HG03159 (cell line): Measurements from ENCODE around the gene RAB1B.

Experiments used
- ATAC-seq: cut with Tn5 transposase; IDR thresholded peaks from one replicate; pipeline ENCODE4 v1.9.1; 2021; ENCODE audit warnings: mild to moderate bottlenecking, moderate library complexity; ENCODE audit not compliant: unreplicated experiment

Gene RAB1B

DNA sequence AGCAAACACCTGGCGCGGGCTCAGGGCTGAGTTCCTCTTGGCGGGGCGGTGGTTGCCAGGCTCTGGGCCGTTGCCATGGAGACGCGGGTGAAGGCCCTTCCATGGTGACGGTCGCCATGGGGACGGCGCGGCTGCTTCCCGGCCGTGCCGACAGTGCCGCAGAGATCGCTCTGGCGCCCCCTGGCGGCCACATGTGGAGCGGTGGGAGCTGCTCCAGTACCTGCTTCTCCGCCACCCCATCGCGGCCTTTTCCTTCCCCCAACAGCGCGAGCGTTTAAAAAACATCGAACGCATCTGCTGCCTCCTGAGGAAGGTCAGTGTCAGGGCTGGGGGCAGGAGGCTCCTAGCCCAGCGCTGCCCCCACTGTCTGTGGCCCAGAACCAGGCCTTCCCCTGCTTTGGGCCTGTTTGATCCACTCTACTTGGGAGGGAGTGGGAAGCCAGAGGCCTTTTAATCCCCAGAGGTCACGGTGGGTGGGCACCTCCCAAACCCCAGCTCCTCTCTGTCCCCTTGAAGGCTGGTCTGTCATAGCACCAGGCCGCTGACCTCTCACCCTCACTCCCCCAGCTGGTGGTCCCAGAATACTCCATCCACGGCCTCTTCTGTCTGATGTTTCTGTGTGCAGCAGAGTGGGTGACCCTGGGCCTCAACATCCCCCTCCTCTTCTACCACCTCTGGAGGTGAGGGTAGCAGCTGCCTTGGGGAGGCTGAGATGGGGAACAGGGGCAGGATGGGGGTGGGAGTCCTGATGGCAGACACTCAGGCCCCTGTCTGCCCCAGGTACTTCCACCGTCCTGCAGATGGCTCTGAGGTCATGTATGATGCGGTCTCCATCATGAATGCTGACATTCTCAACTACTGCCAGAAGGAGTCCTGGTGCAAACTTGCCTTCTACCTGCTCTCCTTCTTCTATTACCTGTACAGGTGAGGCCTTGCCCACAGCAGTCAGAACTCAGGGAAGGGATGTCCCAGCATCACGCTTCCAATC, 14.3 kb downstream of the RAB1B start:
- ATAC-seq = peak; percentile 70

DNA sequence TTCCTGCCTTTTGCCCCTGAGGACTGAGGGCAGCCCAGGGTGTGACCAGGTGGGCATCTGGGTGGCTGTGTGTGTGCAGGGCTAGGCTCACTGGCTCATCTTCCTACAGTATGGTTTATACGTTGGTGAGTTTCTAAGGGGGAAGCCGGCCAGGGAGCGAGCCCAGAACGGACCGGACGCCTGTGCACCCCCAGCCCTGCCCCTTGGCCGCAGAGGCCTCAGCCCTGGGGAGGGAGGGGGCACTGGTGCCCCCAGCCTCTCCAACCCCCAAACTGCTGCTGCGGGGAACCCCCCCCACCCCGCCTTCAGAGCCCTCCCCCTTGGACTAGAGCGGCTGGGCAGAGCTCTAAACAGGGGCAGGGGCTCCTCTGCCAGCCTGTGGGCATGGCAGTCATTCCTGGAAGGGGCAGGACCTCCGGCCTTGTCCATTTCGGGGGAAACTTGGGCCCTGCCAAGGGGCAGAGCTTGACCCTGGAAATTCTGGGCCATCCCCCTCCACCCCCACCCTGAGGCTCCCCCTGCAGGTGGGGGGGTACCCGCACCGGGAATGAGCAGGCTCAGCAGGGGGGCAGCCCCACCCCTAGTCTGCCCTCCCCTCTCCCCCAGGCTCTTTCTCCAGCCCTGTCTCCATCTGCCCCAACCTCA, 15.1 kb downstream of the RAB1B start:
- ATAC-seq = no peak

DNA sequence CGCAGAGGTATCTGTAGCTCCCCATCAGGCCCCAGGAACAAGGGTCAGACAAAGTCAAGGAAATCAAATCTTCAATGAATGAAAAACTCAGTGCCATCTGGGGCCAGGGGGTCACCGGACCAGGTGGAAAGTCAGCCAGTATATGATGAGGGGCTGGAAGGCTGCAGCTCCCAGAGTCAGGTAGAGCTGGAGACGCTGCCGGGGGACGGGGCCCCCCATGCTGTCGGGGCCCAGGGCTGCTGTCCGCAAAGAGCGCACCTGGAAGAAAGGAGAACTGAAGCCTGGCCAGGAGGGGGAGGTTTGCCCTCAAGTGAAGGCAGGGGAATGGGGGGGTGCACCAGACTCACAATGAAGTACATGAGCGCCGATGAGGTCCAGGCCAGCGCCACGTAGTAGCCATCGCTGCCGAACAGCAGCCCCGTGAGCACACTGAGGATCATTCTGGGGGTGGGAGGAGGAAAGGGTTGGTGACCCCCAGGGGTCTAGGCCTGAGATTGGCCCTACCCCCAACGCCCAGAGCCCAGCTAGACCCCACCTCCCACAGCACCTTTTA, 16.2 kb downstream of the RAB1B start:
- no peak for ATAC-seq

DNA sequence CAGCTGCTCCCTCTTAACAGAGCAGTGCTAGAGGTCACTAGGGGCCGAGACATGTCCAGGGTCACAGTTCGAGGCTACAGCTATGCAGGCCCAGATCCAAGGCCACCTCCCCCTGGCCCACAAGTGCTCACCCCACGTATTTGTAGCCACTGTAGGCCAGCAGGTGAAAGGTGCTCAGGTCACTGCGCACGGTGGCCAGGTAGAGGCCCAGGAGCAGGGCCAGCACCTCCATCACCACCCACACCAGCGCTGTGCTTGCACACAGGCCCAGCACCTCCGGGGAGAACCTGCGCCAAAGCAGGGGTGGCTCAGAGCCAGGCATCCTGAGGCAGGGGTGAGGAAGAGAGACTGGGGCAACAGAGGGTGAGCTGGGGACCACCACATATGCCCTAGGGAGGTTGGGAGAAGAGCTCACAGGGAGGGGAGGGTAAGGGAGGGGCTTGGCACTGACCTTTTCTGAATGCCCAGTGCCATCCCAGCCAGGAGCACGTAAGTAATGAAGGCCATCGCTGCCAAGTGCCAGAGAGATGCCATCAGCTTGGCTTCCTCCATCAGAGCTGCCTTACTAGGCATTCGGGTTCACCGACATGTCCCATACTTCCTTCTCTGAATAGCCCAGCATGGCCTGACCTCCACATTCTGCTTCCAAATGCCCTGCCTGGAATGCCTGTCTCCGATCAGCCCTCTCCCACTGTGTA, 17.0 kb downstream of the RAB1B start:
- ATAC-seq = no peak

DNA sequence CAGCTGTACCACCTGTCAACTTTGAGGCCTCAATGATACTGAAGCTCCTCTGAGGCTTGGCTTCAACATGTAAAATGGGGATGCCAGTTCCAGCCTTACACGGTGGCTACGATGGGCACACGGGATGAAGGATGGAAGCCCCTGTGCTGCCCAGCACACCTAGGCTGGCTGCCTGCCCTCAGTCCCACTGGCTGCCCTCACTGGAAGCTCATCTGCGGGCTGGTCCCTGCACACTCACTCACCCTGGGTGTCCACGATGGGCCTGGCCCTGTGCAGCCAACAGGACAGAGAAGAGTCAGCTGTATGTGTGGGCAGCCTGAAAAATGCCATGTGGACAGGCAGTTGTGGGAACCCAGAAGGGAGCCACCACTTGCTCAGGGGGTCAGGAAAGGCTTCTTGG, 18.3 kb downstream of the RAB1B start:
- ATAC-seq = no peak

DNA sequence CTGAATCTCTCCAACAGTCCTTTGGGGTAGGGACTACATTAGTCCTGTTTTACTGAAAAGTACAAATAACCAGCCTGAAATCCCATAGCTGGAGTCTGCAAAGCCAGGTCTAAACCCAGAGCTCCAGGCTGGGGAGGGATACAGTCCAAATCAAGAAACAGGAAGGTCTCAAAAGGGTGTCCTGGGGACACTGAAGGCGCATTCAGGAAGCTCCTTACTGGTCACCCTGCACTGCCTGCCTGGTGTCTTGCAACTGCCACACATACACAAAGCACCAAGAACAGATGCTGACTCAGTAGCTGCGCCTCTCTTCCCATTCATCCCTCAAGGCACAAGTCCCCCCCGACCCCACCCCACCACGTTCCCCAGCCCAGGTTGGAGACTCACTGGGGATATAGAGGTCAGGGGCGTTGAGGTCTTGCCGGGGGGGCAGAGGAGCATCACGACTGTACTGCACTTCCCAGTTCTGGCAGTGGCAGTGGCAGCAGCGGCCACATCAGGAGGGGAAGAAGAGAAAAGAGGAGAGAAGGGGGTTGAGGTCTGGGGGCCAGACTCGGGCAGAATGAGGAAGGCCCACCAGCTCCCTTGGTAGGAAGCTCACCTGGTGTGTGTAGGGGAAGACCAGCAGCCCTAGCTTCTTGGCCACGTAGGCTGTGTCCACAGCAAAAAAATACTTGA, 18.9 kb downstream of the RAB1B start:
- ATAC-seq = no peak

DNA sequence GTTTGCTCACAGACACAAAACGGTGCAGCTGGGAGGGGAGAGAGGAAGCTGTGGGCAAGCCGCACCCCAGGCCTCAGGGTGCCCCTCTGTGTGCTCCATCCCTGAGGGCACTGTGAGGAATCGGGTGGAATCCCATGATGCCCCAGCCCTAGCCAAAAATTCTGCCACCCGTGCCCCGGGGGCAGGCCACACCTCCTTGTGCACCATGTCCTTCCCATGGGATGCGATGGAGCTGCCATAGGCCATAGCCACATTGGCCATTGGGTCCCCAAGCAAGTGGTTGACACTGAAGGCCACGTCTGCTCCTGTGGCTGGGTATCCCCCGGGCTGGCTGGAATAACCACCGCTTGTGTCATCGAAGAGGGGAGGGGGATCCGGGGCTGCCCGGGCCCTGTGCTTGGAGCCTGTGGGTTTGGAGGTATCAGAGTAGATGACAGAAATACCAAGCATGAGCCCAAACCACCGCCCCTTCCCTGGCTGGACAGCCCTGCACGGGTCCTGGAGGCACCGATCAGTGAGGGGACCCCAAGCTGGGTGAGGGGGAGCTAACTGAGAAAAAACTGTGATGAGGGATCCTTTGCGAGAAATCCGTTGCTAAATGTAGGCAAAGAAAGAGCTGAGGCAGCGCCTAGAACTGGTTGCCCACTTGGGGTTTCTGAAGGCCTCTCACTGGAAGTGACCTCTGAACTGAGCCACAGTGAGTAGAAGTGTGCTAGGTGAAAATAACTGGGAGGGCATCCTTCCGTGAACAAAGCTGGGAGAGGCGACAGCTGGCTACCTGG, 19.6 kb downstream of the RAB1B start:
- no peak for ATAC-seq

DNA sequence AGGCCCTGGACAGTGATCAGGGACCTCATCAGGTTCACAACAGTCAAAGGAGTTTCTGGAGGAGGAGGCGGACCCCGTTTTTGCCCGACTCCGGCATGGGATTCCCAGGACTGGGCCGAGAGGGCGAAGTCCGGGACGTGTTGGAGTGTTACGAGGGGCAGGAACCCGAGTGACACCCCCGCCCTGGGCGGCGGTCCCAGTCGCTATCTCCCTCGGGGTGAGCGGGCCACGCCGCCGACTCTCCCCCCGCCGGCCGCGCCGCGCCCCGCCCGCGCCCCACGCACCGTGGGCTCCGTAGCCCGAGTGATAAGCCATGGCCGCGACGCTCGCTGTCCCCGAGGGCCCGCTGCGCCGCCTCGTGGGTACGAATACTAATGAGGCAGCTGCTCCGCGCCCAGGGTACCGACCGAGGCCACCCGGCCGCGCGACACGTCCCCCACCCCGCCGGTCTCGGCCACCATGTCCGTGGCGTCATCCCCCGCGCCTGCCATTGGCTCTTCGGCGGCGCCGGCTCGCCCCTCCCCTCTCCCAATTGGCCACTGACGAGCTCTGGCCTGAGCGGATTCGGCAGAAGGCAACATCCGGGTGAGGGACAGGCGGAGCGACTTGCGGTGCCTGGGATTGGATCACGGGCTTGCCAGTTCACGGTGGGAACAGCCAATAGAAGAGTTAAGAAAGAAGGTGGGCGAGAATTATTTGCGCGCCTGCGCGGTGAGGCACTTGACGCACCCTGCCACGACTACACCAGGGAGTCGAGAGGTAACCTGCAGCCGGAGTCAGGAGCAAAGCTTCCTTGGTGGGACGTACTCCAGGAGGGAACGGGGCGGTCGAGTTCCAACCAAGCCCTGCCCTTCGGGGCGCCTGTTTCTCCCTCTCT, 20.5 kb downstream of the RAB1B start, which contains the start of gene YIF1A:
Gene YIF1A (minus strand): TSS at position 473 of the 877 bp plus-strand sequence. CDS start 158 bp downstream, at position 315.
- ATAC-seq = peak; percentile 89

DNA sequence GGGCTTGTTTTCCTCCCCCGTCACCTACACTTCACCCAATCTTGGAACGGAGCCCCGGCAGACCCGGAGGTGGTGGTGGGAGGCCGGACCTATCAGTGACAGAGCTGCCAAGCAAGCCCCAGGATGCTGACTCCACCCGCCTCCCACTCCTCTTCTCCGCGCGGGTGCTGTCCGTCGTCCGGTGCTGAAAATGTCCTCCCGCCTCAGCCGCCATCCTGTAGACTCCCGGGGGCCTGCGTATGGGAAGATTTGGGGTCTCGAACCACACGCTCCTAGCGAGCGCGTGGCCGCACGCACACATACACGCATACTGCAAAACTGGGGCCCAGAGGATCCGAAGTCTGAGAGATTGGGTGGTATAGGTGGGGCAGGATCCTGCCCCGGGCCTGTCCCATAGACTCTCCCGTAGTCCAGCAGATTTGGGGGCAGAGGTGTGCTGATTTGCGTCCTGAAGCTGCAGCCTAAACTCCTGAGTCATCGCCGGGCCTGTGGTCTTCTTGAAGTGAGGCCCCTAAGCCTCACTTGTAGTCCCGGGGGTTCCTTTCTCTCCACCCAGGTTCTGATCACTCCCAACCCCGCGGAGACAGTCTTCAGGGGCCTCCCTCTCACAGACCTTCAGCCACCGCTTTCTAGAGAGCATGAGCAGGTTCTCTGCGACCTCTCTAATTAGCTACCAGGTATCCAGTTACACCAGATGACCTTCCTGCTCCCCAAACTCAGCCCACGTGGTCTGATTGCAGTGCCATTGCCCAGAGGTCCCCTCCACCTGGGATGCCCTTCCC, 21.3 kb downstream of the RAB1B start:
- ATAC-seq = peak; percentile 43

DNA sequence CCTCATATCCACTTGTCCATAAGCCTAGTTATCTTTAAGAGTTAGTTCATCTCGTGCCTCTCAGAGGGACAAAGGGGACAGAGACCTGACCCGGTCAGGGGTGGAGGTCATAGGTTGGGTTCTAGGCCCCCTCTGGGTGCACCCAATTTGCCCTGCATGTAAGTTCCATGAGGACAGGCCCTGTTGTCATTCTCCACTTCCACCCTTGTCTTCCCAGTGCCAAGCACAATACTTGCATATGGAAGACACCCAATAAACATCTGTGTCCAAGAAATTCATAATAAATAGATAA, 21.8 kb downstream of the RAB1B start:
- no peak for ATAC-seq

DNA sequence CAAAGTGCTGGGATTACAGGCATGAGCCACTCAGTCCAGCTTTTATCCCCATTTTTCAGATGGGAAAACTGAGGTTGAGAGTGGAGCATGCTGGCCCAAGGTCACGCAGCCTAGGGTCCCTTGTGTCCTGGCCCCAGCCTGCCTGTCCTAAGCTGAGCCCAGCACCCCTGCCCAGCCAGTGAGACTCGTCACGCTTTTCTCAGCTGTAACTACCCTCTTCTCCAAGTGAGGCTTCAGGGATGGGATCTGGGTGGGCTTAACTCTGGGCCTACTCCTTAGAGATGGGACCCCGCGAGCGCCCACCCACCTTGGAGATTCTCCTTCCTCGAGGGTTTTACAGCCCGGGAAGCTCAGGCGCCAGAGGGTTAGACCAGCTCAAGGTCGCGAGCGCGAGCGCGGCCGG, 22.9 kb downstream of the RAB1B start:
- ATAC-seq = no peak

DNA sequence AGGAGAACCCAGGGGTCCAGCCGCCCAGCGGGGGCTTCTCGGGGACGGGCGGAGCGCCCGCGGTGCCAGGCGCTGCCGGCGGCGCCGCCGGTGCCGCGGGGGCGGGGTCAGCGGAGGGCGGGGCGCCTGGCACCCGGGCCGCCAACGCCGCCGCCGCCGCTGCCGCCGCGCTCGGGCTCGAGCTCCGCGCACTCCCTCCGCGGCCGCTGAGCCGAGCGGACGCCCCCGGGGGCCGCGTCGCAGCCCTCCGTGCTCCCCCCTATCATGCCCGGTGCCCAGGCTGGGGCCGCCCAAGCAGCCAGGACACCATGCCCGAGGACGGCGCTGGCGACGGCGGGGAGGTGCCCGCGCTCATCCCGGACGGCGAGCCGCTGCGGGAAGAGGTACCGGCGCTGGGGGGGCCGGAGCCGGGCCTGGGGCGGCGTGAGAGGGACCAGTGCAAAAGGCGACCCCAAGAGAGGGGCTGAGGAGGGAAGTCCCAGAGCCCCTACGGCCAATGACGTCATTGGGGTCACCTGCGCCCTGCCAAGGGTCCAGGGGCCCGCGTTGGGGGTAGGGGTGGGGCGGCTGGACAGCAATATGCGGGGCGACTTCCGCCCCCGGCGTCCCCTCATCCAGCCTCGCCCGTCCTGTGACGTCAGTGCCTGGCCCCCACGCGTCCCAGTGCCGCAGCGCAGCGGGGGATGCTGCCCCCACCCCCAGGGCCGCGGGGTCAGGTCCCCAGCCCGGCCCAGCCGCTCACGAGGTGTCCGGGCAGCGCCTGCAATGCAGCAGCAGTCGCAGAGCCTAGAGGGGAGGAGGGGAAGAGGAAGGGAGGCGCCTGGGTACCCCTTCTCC, 23.5 kb downstream of the RAB1B start, which contains the start of gene TMEM151A:
Gene TMEM151A (plus strand): TSS at position 189 of the 837 bp plus-strand sequence. CDS start 120 bp downstream, at position 309.
- no peak for ATAC-seq

DNA sequence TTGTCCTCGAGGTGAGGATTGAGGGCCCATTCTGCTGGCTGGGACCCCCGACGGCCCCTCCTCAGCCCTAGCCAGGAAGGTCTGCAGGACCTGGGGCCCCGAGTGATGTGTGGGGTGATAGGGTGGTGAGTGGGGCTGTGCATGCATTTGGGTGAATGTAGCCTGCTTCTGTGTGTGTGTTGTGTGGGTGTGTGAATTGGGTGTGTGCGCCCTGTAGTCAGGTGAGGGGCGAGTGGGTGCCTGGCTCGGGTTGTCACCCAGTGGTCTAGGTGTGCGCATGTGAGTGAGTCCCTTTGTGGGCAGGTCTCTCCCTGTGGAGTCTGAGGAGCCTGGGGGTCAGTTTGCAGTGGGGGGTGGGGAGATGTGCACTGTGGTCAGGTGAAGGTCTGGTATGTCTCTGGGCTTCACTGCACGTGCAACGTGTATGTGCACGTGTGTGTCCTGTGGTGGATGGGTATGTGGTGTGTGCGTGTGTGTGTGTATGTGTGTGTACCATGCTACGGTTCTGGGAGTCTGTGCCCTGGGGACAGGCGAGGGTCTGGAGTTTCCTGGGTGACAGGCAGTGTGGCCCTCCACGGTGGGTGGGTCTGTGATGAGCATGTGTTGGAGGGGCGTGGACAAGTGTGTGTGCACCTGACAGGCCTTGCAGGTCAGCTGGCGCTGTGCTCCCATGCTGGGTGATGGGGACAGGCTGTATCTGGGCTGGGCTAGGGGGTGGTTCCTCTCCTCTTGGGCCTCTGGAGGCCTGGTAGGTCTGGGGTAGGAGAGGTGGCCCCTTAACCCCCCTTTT, 24.3 kb downstream of the RAB1B start:
- ATAC-seq = no peak

DNA sequence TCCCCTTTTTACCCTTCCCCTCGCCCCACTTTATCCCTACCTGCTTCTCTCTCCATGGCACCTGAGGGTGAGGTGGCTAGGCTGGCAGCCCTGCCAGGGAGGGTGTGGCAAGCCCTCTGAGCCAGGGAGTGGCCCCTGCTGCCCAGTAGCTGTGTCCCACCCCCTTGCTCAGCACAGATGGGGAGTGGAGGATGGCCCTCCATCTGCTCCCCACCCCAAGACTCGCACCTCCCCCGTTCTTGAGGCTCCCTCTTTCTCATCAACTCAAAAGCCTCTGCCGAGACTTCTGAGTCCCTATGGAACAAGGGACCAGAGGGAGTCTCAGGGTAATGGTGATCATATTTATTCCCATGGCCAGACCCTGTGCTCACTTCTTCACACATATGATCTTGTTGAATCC, 24.9 kb downstream of the RAB1B start:
- no peak for ATAC-seq

DNA sequence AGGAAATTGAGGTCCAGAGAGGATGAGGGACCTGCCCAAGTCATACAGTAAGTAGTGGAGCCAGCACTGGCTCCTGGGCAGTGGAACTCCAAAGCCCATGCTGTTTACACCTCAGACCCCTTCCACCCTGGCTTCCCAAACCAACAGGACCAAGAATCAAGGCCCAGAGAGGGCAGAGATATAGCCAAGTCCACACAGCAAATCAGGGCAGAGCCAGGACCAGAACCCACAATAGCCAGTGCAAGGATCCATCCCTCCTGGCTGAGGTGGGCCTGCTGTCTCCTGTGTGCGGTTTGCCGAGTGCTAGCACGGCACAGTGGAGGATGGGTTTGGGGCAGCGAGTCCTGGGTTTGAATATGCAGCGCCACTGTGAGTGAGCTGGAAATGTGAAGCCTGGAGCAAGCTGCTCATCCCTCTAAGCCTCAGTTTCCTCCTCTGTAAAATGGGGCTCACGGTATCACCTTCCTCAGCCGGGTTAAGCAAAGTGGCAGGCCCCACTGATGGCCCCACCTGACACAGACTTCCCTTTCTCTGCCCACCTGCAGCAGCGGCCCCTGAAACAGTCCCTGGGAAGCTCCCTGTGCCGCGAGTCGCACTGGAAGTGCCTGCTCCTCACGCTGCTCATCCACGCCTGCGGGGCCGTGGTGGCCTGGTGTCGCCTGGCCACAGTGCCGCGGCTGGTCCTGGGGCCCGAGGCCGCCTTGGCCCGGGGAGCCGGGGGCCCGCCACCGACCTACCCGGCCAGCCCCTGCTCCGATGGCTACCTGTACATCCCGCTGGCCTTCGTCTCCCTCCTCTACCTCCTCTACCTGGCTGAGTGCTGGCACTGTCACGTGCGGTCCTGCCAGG, 25.6 kb downstream of the RAB1B start:
- no peak for ATAC-seq
